Urinary bladder (tissue), 4 donors: ENCODE results near the gene ANKRD44. TPM values are rescaled to one million over a fixed set of nuclear protein-coding genes. Genes with fewer than 3 reads are reported as not detected.

Source experiments
- DNase-seq: peaks from one replicate; pipeline ENCODE4 v3.0.0-alpha.2; 2015; ENCODE audit errors: extremely low spot score
- H3K27ac ChIP-seq: one replicate; pipeline ENCODE4 v1.5.1; 2013; ENCODE audit warnings: low read depth, mild to moderate bottlenecking, moderate library complexity
- H3K36me3 ChIP-seq: one replicate; pipeline ENCODE4 v1.6.1; 2013; ENCODE audit warnings: mild to moderate bottlenecking, moderate library complexity; ENCODE audit not compliant: insufficient read depth
- H3K4me1 ChIP-seq: one replicate; pipeline ENCODE4 v1.6.1; 2013; ENCODE audit warnings: mild to moderate bottlenecking, moderate library complexity; ENCODE audit not compliant: insufficient read depth
- H3K4me3 ChIP-seq: one replicate; pipeline ENCODE4 v1.5.1; 2013; ENCODE audit warnings: low read depth, low read length
- WGBS: extraction: QIAGEN DNeasy Blood & Tissue Kit; methylation state at CpG from one replicate; pipeline ENCODE4 v1.1.7; 2013; 5-methylcytosine and 5-hydroxymethylcytosine counted together
- polyA plus RNA-seq: library from polyadenylated mRNA; stranded (reverse); fragments of 200-250 nt; gene quantifications from one replicate; pipeline ENCODE4 v1.2.3, GENCODE V29; 2013
- total RNA-seq: library from RNA; depleted of rRNA; stranded (reverse); fragments of >200 nt; gene quantifications from one replicate; pipeline ENCODE4 v1.2.3, GENCODE V29; 2014
- donor health status: healthy with polysubstance abuse.
- donor health status: healthy.

The ANKRD44 gene
- total and polyA plus RNA-seq, 2 donors = 17.5 to 39.4 TPM

DNA sequence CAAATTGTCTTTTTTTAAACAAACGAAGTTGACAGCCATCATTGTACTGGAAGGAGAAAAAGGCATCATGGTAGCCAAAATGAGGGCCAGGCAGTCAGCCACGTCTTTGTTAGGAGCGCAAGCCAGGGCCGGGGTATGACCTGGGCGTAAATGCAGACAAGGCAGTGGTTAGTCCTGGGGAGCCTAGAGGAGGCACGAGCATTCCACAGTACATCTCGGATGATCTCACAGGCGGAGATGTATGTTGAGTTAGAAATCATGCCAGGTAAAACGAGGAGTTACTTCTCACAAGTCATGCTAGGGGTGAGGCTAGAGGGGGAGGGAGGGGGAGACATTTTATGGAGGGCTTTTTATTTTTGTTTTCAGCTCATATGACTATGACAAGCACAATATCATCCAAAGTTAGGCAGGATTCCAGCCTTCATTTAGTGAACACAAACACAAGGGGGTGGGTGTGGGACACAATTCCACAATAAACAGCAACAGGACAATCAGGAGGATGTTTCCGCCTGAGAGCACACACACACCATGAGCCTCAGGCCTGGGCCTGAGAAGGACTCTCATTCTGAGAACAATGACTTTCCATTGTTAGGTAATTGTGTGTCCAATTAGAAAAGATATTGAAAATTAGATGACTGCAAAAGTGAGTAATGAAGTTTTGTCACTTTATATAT, 319.7 kb downstream of the ANKRD44 start:
- Histone ChIP-seq H3K4me1 (no peaks in the 10 kb centered on the region), H3K36me3 (no peaks in the 10 kb centered on the region), H3K4me3 (no peak overlapping the region), H3K27ac (no peak overlapping the region)
- WGBS = 90% methylated on average over 10 of the region's 10 CpGs
- DNase-seq = no peak

- H3K4me1 ChIP-seq = no peaks in the 10 kb centered on the region
- 92% methylated on average over 1 of the region's 1 CpG for WGBS
- no peak for DNase-seq
- no peak overlapping the region for H3K4me3 ChIP-seq
- no peaks in the 10 kb centered on the region for H3K36me3 ChIP-seq
- H3K27ac ChIP-seq = no peak overlapping the region
These were observed 320.5 kb downstream of the ANKRD44 start for GRCh38 chr2:196990092-196990491.

GRCh38 chr2:196989496-196989895, 321.1 kb downstream of the ANKRD44 start:
- WGBS = 85% methylated on average over 4 of the region's 4 CpGs

DNA sequence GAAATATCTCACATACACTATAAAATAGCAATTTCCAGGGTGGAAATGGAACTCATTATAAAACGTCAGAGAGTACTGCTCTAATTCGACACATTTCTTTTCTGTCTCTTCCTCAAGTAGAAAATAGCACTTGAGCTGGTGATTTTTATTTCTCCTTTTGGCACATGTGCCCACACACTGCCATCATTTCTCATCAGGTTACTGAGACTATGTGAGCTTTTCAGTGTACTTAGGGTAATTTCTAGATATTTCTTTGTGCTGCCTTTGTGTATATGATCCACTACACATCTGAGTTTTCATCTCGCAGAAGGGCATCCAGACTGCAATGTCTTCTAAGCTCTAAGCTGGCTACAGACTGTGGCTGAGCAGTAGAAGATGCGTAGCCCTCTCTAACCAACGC, 321.9 kb downstream of the ANKRD44 start:
- Histone ChIP-seq H3K27ac (no peak overlapping the region), H3K4me3 (no peak overlapping the region), H3K36me3 (no peaks in the 10 kb centered on the region), H3K4me1 (no peaks in the 10 kb centered on the region)
- peak; percentile 6 for DNase-seq
- WGBS = 69% methylated on average over 5 of the region's 5 CpGs

More at GRCh38 chr2:196989496-196989895, 321.1 kb downstream of the ANKRD44 start:
- no peak for DNase-seq
- Histone ChIP-seq H3K4me1 (no peaks in the 10 kb centered on the region), H3K27ac (no peak overlapping the region), H3K36me3 (no peaks in the 10 kb centered on the region), H3K4me3 (no peak overlapping the region)

DNA sequence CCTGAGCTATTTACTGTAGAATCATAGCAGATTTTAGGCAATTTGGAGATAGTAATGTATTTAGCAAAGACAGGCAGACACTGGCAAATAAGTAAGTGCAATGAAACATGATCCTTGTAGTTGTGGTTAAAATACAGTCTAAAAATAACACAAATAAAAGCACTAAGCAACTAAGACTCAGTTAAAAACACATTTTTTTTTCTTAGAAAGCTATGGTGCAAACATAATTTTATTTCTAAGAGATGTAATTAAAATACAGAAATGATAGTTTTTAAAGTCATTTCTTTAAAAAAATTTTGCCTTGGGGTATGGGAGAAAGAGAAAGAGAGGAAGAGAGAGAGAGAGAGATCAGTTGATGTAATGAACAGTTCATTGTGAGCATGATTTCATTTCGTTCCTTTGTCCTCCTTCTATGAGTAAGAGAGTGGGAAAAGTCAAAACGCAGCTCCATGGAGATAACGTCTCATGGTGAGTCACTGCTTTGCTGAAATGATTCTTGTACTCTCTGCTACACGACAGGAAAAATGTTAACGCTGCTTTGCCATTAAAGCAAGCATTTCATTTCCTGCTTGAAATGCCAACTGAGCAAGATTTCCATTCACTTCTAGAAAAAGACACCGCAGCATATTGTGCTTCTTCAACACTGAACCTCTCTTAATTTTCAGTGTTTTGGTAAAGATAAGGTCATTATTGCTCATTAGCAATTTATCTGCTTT, 322.8 kb downstream of the ANKRD44 start:
- no peaks in the 10 kb centered on the region for H3K4me1 ChIP-seq
- no peak overlapping the region for H3K4me3 ChIP-seq
- DNase-seq = peak; percentile 69

DNA sequence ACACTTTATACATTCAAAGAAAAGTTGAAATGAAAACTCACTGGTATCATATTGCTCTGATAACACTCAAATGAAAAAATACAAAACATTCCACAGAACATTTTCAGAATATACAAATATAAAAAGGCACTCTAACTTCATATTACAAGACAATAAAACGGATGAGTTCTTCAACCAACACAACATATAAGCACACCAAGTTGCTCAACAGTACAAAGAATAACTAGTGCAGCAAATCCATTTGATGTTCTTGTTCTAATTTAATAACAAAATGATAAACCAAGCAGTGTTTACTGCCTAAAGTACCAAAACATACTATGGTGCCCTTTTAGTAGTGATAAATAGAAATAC, 323.3 kb downstream of the ANKRD44 start:
- no peak overlapping the region for H3K27ac ChIP-seq
- WGBS = 25% methylated on average over 1 of the region's 1 CpG
- H3K4me3 ChIP-seq = no peak overlapping the region
- no peaks in the 10 kb centered on the region for H3K4me1 ChIP-seq
- DNase-seq = peak; percentile 6
- no peaks in the 10 kb centered on the region for H3K36me3 ChIP-seq

More for the DNA sequence above, 322.8 kb downstream of the ANKRD44 start:
- WGBS = 4% methylated on average over 6 of the region's 6 CpGs
- no peak overlapping the region for H3K27ac ChIP-seq
- no peaks in the 10 kb centered on the region for H3K36me3 ChIP-seq

DNA sequence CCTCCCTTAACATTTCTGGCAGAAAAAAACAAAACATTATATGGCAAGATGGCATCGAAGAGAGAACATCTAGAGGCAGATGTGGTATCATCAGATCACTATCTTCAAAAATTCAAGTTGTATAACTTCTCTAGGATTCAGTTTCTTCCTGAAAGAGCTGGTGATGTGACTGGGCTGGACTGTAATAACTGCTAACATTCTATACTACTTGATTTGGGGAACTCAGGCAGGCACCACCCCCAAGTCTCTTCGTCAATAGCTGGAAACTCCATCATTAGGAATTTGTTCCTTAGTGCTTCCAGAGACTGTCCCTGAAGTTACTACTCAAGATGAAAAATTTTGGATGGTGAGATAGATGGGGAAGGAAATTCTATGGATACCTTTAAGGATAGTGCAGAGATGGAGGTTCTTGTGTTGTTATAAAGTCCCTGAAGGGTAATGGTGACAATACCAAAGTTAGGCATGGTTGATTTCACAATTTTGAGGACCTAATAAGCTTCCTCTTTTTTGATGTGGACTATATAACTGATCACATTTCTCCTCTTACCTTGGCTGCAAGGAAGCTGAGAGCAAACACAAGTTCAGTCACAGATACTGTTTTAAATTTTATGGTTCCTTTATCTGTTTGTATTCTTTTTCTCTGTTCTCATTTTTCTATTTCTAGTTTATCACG, 324.9 kb downstream of the ANKRD44 start:
- H3K4me3 ChIP-seq = no peak overlapping the region
- H3K36me3 ChIP-seq = no peaks in the 10 kb centered on the region
- 92% methylated on average over 3 of the region's 3 CpGs for WGBS
- H3K4me1 ChIP-seq = no peaks in the 10 kb centered on the region
- DNase-seq = no peak
- no peak overlapping the region for H3K27ac ChIP-seq

DNA sequence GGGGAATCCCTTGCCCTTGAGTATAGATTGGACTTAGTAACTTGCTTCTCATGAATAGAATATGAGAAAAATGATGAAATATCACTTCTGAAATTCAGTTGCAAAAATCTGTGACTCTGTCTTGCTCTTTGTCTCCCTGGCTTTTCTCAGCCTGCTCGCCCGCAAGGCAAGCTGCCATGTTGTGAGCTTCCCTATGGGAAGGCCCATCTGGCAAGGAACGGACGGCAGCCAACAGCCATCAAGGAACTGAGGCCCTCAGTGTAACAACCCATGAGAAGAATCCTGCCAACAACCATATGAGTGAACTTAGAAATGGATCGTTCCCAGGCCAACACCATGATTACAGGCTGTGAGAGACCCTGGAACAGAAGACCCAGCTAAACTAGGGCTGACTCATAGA, 325.7 kb downstream of the ANKRD44 start:
- DNase-seq = no peak
- H3K36me3 ChIP-seq = no peaks in the 10 kb centered on the region
- no peaks in the 10 kb centered on the region for H3K4me1 ChIP-seq
- 97% methylated on average over 5 of the region's 5 CpGs for WGBS
- no peak overlapping the region for H3K4me3 ChIP-seq
- no peak overlapping the region for H3K27ac ChIP-seq

DNA sequence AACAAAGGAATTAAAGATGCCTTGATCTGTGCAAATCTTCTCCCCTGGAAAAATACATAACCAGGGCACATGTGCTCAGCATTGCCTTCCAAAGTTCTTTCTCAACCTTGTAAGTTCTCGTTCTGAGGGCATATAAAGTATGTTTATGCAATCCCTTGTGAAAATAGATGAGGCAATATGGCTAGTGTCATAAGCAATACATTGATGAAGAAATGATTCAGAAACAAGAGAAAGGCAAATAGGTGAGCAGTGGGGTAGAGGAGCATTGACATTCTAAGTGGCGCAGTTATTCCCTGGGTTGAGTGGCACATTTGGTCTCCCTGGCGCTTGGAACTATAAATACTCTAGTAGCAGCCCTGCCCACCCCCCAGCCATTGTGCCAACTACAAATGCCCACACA, 326.6 kb downstream of the ANKRD44 start:
- H3K4me1 ChIP-seq = no peaks in the 10 kb centered on the region
- 80% methylated on average over 3 of the region's 3 CpGs for WGBS
- no peak for DNase-seq
- H3K27ac ChIP-seq = no peak overlapping the region
- H3K36me3 ChIP-seq = no peaks in the 10 kb centered on the region
- H3K4me3 ChIP-seq = no peak overlapping the region

DNA sequence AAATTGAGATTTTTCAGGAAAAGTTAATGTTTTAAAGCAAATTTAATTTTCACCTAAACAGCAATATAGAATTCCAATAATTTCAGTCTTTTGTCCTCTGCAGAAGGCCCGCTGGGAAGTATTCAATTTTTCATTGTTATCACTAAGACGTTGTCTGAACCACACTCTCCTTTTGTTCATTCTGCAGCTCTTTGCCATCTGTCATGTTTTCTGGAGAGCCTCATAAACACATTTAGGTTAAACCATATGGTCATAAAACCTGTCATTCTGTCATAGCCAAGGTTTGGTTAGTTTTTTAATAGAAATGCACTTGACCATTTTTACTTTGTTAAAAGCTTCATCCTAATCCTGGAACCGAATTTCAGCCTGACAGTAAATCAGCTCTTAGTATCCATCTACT, 330.1 kb downstream of the ANKRD44 start:
- Histone ChIP-seq H3K27ac (no peak overlapping the region), H3K4me3 (no peak overlapping the region)
- WGBS = 27% methylated on average over 3 of the region's 3 CpGs

DNA sequence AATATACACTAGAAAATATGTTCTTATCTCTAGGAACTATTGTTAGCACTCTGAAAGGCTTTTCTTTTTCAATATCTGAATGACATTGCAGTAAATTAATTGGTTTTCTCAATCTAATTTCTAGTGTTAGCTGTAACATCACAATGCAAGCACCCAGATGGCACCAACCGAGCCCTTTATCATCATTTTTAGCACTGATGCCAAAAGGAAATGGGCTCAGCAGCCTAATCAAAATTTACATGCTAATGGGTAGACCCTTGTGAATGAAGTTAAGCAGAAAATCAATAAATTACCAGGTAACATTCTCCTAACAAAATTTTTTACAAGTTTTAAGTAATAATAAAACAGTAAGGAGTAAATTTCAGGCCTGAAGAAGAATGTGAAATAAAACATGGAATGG, 330.6 kb downstream of the ANKRD44 start:
- DNase-seq = no peak
- no peaks in the 10 kb centered on the region for H3K36me3 ChIP-seq
- H3K4me3 ChIP-seq = no peak overlapping the region
- no peaks in the 10 kb centered on the region for H3K4me1 ChIP-seq
- H3K27ac ChIP-seq = no peak overlapping the region
- 66% methylated on average over 1 of the region's 1 CpG for WGBS

More for the DNA sequence above, 330.1 kb downstream of the ANKRD44 start:
- Histone ChIP-seq H3K4me1 (no peaks in the 10 kb centered on the region), H3K36me3 (no peaks in the 10 kb centered on the region)
- DNase-seq = no peak

GRCh38 chr2:196977507-196977906, 333.1 kb downstream of the ANKRD44 start:
- 38% methylated on average over 2 of the region's 2 CpGs for WGBS
- H3K27ac ChIP-seq = no peak overlapping the region

GRCh38 chr2:196974970-196975369, 335.6 kb downstream of the ANKRD44 start:
- Histone ChIP-seq H3K4me1 (no peaks in the 10 kb centered on the region), H3K4me3 (no peak overlapping the region), H3K27ac (no peak overlapping the region), H3K36me3 (no peaks in the 10 kb centered on the region)
- no peak for DNase-seq
- 93% methylated on average over 1 of the region's 1 CpG for WGBS

More at GRCh38 chr2:196977507-196977906, 333.1 kb downstream of the ANKRD44 start:
- DNase-seq = no peak
- no peaks in the 10 kb centered on the region for H3K36me3 ChIP-seq
- H3K4me3 ChIP-seq = no peak overlapping the region
- no peaks in the 10 kb centered on the region for H3K4me1 ChIP-seq
